HG02798 (cell line): Measurements from ENCODE around the gene CASKIN2.
"Not testable (repeated sequence)": the region's sequence is repeated elsewhere in the genome, so short reads cannot be mapped to it uniquely, and the experiment has no call there.

Experiments used
- ATAC-seq: cut with Tn5 transposase; IDR thresholded peaks from one replicate; pipeline ENCODE4 v1.9.1; 2021; ENCODE audit warnings: mild to moderate bottlenecking; ENCODE audit not compliant: unreplicated experiment, poor library complexity

Gene CASKIN2

DNA sequence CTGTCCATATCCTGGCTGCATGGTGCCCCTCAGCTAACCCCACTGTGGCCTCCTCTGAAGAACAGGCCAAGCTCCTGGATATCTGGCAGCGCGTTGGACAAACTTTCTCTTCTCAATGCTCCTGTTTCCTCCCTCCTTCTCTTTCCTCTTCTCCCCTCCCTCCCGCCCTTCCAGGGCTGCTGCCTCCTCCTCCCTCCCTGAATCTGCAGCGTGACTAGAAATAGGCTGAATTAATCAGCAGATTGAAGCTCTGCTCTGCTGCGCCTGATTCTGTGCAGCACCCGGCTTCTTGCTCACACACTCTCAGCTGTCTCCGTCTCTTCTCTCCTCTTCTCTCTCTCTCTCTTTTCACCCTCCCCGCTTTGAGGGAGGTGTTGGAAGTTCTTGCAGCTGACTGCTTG is 39.1 kb downstream of the CASKIN2 start:
- no peak for ATAC-seq

DNA sequence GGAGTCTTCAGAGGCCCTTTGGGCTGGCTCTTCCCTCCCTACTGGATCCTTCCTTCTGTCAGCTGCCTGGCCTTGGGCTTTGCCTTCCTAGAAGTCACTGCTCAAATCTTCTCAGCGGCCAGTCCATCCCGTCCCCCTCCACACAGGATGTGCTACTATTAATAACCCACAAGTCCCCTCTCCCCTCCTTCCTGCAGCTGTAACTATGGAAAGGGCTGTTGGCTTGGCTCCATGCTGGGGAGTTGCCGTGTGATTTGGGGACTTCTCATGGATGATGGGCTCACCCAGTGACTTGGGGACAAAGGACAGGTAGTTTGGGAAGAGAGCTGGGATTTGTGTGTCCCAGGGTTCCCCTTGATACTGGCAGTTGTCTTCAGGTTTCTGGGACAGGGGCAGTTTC is 39.5 kb downstream of the CASKIN2 start:
- ATAC-seq, result no peak

- ATAC-seq, result no peak
These were observed 40.0 kb downstream of the CASKIN2 start for GRCh38 chr17:75475144-75475835.

GRCh38 chr17:75474736-75475135 is 40.6 kb downstream of the CASKIN2 start:
- no peak for ATAC-seq

DNA sequence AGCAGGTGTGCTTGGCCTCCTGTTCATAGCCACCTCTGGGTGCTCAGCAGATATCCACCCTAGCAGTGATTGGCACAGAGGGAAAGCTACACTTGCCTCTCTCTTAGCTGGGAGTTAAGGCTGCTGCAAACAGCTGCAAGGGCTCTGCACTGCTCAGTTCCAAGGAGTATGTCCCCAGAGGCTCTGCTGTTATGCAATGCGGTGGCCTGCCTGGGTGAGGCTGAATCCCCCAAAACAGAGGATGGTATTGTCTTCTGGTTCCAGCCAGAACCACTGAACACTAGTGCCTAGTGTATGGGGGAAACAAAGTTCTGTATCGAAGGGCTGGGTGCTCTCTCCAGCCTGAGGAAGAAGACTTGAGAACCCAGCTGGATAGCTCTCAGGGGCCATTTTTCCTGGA is 42.1 kb downstream of the CASKIN2 start:
- no peak for ATAC-seq

DNA sequence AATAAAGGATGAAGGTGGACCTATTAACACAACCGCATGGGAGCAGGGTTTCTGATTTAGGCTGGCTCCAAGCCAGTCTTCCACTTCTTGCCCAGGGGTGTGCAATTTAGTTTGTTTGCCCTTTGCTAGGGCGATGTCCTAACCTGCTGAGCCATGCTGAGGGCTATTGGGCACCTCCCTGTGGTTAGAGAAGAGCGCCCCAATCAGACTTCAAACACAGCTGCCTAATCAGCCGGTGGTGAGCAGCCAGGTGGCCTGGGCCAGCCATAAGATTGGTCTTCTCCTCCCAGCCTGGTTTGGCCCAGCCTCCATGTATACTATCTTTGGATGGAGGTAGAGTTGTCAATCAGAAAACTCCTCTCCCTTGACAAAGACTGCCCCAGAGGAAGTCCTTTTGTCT is 43.2 kb downstream of the CASKIN2 start:
- ATAC-seq, result no peak

- ATAC-seq, result no peak
These were observed 44.1 kb downstream of the CASKIN2 start for GRCh38 chr17:75471207-75471606.

- no peak for ATAC-seq
These were observed 46.5 kb downstream of the CASKIN2 start for GRCh38 chr17:75468779-75469373.

DNA sequence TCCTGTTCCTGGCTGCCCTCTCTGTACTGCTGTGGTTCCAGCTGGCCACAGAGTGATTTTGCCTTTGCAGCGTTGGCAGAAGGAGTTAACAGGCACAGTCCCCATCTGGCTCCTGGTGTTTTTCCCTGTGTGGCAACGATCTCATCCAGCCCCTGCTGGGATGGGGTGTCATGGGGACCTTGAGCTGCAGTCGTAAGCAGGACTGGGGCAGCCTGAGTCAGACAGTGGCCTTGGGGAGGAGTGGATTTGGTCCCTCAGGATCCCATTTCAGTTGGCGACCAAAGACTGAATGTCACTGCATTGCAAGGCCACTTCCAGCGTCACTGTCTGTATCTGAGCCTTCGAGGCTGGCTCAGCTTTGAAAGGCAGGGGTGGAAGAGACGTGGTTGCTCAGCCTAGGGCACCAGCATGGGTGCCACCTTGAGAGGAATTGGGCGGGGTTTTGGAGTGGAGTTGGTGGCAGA is 47.0 kb downstream of the CASKIN2 start:
- no peak for ATAC-seq

GRCh38 chr17:75465039-75465438 is 50.3 kb downstream of the CASKIN2 start:
- no peak for ATAC-seq

GRCh38 chr17:75463603-75464002 is 51.7 kb downstream of the CASKIN2 start:
- no peak for ATAC-seq

- ATAC-seq, result no peak
These were observed 55.0 kb downstream of the CASKIN2 start for GRCh38 chr17:75460295-75460694.

- ATAC-seq, result no peak
These were observed 55.6 kb downstream of the CASKIN2 start for GRCh38 chr17:75459590-75460267.

- no peak for ATAC-seq
These were observed 56.1 kb downstream of the CASKIN2 start for GRCh38 chr17:75459246-75459589.

GRCh38 chr17:75457047-75457654 is 58.2 kb downstream of the CASKIN2 start:
- ATAC-seq, result peak; percentile 8

- peak; percentile 97 for ATAC-seq
These were observed 58.8 kb downstream of the CASKIN2 start, which contains the start of gene TMEM94 for GRCh38 chr17:75456417-75457046. Gene TMEM94, plus strand, starts transcription at chr17:75456635. Its CDS starts 15,271 bp downstream, at chr17:75471906.

- ATAC-seq, result no peak
These were observed 59.3 kb downstream of the CASKIN2 start for GRCh38 chr17:75456039-75456416.

DNA sequence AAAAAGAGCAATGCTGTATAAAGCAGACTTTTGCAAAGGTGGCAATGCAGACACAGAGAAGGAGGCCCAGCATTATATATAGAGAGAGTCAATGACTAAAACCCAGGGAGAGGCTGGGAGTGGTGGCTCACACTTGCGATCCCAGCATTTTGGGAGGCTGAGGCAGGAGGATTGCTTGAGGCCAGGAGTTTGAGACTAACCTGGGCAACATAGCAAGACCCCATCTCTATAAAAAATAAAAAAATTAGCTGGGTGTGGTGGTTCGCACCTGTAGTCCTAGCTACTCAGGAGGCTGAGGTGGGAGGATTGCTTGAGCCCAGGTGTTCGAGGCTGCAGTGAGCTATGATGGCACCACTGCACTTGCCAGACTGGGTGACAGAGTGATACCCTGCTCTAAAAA is 60.7 kb downstream of the CASKIN2 start:
- not testable (repeated sequence) for ATAC-seq

- ATAC-seq, result no peak
These were observed 61.1 kb downstream of the CASKIN2 start for GRCh38 chr17:75454193-75454592.

GRCh38 chr17:75450270-75450669 is 65.1 kb downstream of the CASKIN2 start:
- ATAC-seq, result no peak
